Epidermal melanocyte (primary cell): ENCODE measurements around the gene GRK5.
A peak's percentile ranks its signal among the peaks of the same experiment; 100 is the strongest.

Experiments used
- DNase-seq: peaks from one replicate; pipeline ENCODE4 v3.0.0; 2011; ENCODE audit warnings: low spot score; ENCODE audit not compliant: insufficient read length

Gene GRK5

DNA sequence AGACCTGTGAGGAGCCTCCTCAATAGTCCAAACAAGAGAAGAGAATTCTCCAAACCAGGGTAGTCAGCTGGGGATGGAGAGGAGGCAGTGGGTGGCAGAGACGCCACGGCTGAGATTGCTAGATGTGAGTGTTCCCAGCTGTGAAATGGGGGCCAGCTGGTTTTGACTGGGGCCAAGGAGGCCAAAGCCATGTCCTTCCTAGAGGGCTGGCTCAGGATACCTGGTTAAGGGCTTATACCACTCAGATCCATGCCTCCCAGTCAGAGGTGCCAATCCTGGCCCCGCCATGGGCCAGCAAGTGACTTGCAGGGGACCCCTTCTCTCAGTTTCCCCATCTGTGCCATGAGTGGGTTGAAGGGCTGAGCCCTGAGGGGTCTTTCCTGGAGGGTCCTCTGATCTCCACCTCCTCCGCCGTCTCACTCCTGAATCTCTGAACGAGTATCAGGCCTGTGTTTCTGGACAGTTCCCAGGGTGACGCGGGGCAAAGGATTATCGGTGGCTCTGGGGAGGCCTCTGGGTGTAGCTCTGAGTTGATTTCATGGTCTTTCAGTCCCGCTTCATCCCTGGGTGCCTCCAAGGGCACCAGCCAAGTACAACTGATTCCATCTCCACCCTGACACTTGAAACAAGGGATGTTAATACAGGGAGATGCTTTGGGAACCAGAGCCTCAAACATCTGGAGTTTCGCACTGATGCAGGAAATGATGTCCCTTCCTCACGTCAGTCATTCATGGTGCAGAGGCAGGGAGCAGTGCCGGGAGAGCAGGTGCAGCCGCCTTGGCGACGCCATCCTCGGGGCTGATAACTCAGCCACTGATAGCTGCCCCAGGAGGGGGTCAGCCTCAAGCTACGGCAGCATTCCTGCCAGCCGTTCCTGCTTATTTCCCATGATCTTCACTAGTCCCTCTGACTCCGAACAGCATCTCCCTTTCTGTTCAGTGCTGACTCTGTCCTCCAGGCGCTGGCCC lies 208.4 kb downstream of the GRK5 start:
- DNase-seq, result no peak

DNA sequence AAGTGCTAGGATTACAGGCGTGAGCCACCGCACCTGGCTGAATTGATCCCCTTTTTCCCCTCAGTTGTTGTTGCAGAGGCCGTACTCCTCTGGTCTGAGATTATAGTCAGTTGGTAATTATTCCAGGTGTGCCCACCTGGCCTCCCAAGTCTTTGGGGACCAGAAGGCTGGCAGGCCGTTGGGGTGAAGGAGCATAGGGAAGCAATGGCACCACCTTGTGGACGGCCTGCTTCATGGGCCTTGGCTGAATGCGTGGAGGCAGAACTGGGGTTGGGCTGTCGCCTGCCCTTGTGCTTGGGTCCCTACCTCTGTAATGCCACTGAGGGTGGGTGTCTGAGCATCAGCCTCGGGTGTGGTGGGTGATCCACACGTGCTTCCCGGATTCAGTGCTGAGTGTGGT lies 209.5 kb downstream of the GRK5 start:
- DNase-seq, result peak; percentile 63

DNA sequence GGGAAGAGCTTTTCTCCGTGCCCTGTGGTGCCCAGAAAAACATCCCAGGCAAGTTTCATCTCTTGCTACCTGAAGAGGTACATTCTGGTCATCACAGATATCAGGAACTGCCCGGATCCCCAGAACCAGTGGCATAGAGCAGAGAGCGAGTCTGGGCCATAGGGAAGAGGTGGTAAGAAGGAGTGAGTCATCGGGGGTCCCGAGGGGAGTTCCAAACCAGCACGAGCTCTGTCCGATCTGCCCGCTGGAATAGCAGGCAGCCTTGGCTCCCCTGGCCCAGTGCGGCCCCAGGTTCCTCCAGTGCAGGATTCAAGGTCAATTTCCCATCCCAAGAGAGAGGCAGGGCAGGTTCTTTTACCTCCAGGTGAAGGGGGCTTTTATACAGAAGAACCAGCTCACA lies 210.5 kb downstream of the GRK5 start:
- no peak for DNase-seq

DNA sequence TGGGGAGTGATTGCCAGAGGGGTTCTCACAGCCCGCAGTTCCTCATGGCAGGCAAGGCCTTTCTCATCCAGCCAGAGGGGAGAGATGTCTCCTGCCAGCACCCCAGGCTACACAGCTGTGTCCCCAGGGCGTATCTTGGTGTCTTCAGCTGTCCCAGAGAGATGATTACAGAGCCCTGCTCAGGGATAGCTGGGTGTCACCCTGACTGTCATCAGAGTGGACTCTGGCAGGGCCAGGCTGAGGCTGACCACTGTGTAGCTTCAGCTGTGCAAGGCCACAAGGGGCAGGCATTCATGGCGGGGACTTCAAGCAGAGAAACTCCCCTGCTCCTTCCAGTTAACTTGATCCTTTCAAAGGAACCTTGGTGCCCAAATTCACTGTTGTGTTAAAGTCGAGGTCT lies 211.0 kb downstream of the GRK5 start:
- DNase-seq, result no peak

DNA sequence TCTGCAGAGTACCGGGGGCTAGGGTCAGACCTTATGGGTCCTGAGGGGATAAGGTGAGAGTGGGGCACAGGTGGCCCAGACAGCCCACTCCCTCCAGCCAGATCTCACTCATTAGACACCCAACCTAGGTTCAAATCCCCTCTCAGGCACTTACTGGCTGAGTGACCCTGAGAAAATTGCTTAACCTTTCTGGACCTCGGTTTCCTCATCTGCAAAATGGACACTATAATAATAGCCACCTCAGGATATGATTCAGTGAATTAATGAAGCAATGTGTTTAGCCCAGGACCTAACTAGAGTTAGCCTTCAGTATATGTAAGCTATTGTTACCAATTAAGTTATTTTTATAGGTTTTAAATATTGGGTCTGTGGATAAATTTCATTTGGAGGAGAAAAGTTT lies 212.6 kb downstream of the GRK5 start:
- no peak for DNase-seq

DNA sequence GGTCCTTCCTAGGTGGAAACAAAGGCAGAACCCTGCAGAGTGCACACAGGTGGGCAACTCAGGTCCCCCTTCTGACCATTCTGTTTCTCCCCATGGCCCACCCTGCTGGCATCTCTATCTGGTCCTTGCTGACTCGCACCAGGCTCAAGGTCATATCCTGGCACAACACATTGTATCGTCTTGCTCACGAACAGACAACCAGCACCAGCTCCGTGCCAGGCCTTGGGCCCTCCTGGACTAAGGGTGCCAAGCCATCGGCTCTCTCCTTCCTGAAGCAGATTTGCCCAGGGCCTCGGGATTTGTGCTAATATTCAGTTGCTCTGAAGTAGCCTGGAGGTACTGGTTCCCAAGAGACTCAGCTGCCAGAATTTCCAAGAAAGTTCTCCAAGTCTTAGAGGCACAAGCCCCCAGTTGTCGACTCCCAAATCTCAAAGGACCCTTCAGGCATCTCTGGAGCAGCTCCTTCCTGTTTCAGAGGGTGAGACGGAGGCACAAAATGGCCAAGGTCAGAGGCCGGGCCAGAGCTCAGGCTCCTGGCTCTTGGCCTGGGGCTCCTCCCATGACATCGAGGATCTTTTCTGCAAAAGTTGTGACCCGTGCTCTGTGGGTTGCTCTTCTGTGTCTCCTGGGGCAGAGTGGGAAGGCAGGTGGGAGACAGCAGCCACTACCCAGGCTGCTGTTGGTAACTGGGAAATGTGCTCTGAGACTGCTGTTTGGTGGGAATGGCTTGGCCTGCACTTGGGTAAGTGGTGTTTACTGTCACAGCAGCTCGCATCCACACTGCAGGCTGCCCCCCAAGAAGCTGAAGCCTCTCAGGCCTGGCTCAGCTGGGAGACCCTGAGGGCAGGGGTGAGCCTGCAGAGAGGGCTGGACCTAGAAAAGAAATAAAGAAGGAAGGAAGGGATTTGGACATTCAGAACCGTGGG lies 213.8 kb downstream of the GRK5 start:
- no peak for DNase-seq

DNA sequence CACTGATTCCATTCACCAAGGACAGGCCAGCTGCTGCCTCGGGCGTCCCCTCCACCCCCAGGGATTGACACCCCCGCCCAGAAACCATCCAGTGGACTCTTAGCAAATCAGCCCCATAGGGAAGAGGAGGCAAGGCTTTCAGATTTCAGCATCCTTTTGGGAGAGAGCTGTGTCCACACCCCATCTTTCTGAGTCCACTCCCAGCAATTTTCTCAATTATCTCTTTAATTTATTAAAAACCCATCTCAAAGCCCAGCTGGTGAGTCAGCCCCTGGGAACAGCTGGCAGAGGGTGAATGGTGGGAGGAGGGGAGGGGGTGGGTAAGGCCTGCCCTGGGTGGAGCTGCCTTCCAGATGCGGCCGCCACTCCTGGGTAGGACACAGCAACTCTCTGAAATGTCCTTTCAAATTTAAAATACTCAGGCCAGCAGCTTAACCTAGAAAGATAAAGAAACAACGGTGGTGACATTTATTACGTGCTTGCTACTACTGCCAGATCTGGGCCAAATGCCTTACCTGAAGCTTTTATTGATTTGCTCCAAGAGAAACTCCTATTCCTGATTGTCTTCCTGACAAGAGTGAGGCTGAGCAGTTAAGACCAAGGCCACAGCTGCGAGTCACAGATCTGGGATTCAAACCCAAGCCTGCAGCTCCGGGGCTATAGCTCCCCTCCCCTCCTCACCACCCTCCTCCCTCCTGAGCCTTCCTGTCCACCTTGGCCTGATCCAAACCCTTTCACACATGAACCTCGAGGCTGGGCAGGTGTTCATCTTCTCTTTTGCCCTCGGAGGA lies 214.7 kb downstream of the GRK5 start:
- peak; percentile 72 for DNase-seq

DNA sequence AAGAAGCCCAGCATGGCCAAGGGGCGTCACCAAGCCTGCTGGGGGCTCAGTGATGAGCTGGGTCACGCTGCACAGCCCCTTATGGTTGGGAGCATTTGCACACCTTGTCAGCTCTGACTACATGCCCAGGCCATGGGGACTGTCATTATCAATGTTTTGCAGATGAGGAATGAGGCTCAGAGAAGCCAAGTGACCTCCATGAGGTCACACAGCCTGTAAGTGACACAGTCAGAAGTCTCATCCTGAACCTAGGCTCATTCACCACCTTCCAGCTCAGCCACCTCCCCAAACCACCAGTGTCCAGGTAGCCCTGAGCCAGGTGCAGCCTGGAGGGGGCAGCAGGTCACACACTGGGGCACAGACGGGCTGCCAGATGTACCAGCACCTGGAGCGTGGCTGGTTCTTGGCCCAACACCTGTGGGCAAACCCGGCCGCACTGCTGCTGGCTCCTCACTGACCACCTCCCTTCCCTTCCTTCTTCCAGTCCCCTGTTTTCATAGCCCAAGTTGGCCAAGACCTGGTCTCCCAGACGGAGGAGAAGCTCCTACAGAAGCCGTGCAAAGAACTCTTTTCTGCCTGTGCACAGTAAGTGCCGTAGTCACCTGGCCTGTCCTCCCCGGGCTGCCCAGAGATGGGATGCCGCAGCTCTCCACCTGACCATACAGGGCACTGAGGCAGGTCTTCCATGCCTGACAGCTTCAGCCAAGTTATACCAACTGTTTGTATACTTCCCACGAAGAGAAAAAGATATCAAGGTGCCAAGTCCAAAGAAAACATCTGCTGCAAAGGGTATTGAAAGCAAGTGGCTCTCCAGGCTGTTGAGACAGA lies 215.5 kb downstream of the GRK5 start:
- DNase-seq, result no peak

DNA sequence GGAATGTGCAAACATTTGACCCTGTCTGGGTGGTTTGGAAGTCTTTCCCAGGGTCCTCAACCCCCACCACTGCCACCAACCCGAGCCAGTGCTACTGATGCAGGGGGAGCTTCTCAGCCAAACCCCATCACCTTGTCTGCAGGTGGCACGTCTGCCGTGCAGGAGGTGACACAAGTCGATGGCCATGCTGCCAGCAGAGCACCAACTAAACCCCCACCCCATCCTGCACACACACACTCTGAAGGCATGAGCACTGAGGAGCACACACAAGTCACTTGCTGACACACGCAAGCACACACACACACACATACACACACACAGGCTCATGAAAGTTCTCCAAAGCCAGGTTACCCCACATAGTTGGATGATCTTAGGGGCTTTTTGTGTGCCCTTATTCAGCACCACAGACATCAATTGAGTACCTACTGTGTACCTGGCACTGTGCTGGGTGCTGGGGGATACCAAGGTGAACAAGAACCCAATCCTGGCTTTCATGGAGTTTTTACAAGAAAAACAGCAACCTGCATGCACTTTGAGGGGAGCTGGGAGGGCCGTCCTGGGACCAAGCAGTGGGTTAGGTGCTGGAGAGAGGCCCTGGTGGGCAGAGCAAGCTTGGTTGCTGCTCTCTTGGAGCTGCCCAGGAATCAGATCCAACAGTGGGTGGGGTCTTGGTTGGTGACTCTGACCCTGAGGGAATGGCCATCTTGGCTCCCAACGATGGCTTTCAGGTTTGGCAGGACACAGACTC lies 216.3 kb downstream of the GRK5 start:
- DNase-seq, result no peak

DNA sequence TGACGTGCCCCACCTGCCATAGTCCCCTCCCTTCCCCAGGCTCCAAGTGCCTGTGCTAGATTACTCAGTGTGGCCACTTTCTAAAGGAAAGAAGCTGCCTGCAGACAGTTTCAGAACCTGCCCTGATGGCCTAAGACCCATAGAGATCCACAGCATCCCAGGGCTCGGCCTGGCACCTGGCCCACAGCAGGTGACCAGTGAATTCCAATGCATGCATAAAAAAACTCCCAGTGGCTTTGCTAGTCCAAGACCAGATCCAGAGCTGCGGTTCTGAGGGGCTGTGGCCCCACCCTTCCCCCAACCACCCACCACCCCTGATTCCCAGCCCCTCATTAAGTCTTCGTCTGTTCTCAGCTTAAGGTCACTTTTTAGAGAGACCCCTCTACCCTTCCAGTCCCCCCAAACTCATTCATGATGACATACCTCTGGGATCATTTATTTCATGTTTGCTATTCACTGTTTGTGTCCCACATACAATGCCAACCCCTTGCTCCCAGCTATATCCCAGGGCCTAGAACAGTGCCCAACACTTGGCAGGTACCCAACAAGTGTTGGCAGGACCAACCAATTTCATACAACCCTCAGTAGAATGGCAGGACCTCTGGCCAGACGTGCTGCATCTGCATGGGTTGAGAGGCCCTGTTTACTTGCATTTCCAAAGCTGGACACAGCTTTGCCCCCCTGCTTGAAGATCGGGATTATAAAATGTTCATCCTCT lies 217.0 kb downstream of the GRK5 start:
- no peak for DNase-seq

DNA sequence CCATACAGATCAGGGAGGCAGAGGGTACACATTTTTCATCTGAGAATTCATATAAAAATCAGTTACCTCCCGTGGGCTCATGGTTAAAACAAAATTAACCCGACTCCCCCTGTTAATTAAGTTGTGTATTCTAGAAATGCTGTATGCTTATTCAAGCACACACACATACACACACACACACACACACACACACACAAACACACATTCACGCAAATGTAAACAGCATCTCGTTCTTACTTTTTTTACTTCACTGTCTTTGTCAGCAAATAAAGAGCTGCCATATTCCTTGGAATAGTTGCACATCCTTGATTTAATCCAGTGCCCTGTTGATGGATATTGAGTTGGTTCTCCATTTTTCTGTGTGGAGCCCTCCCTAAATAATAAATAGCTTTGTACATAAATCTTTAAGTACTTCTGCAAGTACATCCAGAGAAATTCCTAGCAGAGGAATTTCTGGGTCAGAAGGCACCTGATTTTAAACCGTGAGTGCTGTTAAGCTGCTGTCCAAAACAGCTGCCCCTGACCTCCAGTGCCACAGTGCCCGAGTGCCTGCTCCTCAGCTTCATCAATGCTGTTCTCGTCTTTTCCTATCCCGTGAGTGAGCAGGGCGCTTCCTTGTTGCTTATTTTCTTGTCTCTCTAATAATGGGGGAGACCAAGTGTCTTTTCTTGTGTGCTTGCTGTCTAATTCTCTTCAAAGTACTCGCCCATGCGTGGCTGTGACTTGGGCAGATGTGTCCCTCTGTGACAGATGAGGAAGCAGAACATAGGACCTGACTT lies 217.9 kb downstream of the GRK5 start:
- DNase-seq, result no peak

DNA sequence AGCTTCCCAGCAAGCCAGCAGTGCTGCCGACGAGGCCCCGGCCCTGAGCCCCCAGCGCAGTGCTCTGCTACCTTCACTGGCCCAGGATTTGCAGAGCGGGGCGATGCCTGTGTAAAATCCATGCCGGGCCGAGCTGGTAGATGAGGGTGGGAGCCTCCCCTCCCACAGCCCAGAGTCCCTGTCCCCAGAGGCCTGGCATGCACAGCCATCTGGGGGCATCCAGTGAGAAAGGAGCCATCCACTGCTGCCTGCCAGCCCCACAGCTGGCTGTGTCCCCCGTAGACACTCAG lies 218.5 kb downstream of the GRK5 start:
- no peak for DNase-seq

DNA sequence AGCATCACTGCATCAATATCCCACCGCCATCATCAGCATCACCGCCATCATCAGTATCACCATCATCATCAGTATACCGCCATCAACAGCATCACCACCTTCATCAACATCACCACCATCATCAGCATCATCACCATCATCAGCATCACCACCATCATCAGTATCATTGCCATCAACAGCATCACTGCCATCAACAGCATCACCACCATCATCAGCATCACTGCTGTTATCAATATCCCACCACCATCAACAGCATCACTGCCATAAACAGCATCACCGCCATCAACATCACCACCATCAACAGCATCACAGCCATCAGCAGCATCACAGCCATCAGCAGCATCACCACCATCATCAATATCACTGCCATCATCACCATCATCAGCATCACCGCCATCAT lies 219.3 kb downstream of the GRK5 start:
- DNase-seq, result no peak

DNA sequence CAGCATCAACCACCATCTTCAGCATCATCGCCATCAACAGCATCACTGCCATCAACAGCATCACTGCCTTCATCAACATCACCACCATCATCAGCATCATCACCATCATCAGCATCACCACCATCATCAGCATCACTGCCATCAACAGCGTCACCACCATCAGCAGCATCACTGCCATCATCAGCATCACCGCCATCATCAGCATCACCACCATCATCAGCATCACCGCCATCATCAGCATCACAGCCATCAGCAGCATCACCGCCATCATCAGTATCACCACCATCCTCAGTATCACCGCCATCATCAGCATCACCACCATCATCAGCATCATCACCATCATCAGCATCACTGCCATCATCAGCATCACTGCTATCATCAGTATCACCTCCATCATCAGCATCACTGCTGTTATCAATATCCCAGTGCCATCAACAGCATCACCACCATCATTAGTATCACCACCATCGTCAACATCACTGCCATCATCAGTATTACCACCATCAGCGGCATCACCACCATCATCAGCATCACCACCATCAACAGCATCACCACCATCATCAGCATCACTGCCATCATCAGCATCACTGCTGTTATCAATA lies 220.0 kb downstream of the GRK5 start:
- no peak for DNase-seq

DNA sequence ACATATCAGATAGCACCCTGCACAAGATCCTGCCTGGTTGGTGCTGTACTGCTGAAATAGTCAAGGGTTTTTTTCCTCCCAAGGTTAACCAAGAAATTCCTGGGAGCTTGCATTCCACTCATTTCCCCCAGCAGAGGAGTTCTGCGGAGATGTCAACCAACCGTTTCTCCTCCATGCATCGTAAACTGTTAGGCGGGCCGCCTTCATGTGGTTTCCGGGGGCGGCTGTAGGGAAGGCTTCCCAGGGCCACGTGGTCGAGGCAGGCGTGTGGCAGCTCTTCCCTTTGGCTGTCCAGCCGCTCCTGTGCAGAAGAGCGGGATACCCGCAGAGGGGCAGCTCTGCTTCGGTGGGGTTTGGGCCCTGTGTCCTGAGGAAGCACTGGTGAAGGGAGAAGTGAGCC lies 221.4 kb downstream of the GRK5 start:
- no peak for DNase-seq

DNA sequence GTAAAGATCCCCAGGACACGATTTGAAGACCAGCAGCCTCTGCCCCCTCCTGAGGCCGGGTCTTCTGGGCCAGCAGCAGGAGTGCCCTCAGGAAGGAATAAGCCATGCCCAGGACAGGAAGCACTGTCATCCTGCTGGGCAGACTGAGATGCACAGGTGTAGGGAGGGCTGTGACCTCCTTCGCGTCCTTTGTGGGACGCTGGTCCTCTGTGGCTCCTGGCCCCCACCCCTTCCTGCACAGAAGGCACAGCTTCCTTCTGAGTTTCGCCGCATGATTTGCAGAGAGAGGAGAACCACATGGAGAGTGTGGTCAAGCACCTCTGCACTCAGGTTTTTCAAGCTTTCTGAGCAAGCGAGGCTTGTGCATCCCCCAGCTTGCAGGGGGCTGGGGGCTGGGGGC lies 222.4 kb downstream of the GRK5 start:
- no peak for DNase-seq

DNA sequence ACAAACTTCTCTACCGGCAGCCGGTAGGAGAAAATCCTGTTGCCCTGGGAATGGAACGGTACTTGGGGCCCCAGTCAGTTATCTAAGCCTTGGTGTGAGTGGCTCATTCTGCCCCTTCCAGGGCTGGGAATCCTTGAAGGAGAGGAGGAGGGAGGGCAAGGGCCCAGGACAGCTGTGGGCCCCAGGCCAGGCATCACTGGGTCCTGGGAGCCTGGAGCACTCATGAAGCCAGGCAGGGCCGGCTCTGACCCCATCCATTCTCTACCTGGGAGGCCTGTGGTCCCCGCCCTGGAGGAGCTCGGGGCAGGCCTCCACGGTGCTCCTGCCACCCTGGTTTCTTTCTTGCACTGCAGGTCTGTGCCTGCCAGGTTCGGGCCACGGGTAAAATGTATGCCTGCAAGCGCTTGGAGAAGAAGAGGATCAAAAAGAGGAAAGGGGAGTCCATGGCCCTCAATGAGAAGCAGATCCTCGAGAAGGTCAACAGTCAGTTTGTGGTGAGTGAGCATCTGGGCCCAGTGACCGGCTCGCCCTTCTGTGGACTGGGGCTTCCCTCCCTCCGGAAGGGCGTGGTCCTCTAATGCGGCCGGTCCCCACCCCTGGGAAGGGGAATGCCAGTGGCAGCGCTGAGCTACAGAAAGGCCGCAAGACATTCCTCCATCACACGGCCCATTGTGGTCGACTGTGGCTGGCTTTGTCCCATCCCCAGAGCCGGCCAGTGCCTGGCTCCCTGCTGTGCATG lies 223.8 kb downstream of the GRK5 start:
- no peak for DNase-seq

DNA sequence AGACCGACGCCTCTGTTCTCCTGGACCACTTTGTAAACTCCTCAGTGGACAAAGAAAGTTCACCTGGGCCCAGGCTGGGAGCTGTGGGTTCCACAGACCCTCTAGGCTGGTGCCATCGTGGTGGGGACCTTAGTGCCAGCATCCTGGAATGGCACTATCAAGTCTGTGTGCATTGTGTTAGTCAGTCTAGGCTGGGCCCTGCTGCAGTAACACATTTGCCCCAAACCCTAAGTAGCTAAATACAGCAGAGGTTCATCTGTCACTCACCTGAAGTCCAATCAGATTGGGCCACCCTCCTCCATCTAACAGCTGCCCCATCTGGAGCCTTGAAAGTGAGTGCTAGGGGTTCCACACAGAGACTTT lies 224.4 kb downstream of the GRK5 start:
- no peak for DNase-seq
